OCI-LY7 (cell line): ENCODE measurements around the gene TMTC1.

Experiments used
- EZH2phosphoT487 ChIP-seq: fragments of 200-600 bp; sonication (generic); IDR thresholded peaks from 2 replicates; pipeline ENCODE4 v1.6.1; 2018; ENCODE audit warnings: low read depth, borderline replicate concordance, mild to moderate bottlenecking, mixed run types, antibody characterized with exemption, low read length, moderate library complexity, mixed read lengths
- TF ChIP-seq, protein P1 (sequence below): fragments of 200-600 bp; sonication (generic); conservative IDR thresholded peaks from 2 replicates; pipeline ENCODE4 v1.5.1; 2014; ENCODE audit warnings: mild to moderate bottlenecking, antibody characterized with exemption, low read length, moderate library complexity, mixed read lengths

DNA sequence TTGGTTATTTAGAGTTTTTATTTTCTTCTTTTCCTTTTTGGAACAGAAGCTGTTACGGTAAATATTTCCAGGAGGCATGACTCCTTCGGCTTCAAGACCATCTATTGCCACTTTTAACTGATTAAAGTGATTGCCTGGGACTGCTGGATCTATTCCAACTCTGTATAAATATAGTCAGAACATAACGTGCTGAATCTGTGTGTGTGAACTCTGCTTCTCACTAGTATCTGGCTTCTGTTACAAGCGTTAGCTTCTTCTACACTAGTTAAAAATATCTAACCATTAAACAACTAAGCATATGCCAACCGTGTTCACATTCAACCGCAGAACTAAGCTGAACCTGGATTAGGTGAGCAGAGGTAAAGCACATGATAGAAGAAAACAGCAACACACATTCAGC, 49.0 kb downstream of the TMTC1 start:
- TF ChIP-seq, protein P1, sequence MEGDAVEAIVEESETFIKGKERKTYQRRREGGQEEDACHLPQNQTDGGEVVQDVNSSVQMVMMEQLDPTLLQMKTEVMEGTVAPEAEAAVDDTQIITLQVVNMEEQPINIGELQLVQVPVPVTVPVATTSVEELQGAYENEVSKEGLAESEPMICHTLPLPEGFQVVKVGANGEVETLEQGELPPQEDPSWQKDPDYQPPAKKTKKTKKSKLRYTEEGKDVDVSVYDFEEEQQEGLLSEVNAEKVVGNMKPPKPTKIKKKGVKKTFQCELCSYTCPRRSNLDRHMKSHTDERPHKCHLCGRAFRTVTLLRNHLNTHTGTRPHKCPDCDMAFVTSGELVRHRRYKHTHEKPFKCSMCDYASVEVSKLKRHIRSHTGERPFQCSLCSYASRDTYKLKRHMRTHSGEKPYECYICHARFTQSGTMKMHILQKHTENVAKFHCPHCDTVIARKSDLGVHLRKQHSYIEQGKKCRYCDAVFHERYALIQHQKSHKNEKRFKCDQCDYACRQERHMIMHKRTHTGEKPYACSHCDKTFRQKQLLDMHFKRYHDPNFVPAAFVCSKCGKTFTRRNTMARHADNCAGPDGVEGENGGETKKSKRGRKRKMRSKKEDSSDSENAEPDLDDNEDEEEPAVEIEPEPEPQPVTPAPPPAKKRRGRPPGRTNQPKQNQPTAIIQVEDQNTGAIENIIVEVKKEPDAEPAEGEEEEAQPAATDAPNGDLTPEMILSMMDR, result no peak
- no peak for TF ChIP-seq EZH2phosphoT487
